ENCODE data around the gene ASAP3. TPM values are rescaled to one million over a fixed set of nuclear protein-coding genes. Genes with fewer than 3 reads are reported as not detected.

Gene ASAP3
- total and polyA plus RNA-seq, 2 of the 4 experiments (the other 2 are of a cell fraction): 18.6 to 18.8 TPM

DNA sequence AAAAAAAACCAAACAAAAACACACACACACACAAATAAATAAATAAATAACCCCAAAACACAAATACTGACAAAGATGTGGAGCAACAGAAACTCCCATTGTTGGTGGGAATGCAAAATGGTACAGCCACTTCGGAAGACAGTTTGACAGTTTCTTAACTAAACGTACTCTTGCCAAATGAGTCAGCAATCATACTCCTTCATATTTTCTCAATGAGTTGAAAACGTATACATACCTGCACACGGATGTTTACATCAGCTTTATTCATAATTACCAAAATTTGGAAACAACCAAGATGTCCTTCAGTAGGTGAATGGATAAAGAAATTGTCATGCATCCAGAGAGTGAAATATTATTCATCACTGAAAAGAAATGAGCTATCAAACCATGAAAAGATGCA lies 23.5 kb downstream of the ASAP3 start:
- Histone ChIP-seq H2BK5ac (ENCODE audit: low read depth, low read length, poor library complexity, severe bottlenecking) (no peak overlapping the region), H2BK15ac (ENCODE audit: low read depth, low read length) (no peak overlapping the region), H3K18ac (ENCODE audit: low read depth, low read length) (no peak overlapping the region), H4K20me1 (ENCODE audit: insufficient read depth, low read length) (peaks cover 9% of the 10 kb centered on the region; the same call in 1 of the 2 replicates), H2BK20ac (ENCODE audit: low read depth, low read length) (no peak overlapping the region), H3K4me2 (ENCODE audit: low read depth, low read length) (no peak overlapping the region), H3K56ac (ENCODE audit: extremely low read depth, insufficient read depth, low read length) (no peak overlapping the region), H2BK120ac (ENCODE audit: low read depth, low read length) (no peak overlapping the region), H3K14ac (replicated peaks; ENCODE audit: low read depth, low read length) (no peak overlapping the region), H2AK5ac (ENCODE audit: low read depth, low read length) (no peak overlapping the region), H4K91ac (ENCODE audit: insufficient read depth, low read depth, low read length) (no peak overlapping the region), H3K9me1 (ENCODE audit: insufficient read depth, low read length) (peaks cover 7% of the 10 kb centered on the region), H3K79me1 (ENCODE audit: low read depth in 1 of 2, low read length in 2 of 2) (peaks cover 3 to 36% of the 10 kb centered on the region in 2 experiments), H3K9ac (ENCODE audit: low read depth, low read length) (no peak overlapping the region), H3K23ac (ENCODE audit: low read depth, low read length) (no peak overlapping the region), H4K8ac (ENCODE audit: low read depth in 2 of 2, low read length in 2 of 2) (no peak overlapping the region), H2AK9ac (replicated peaks; ENCODE audit: low read depth, low read length, poor library complexity) (no peak overlapping the region), H3K36me3 (ENCODE audit: control insufficient read depth, insufficient read depth, low read length) (peaks cover 3% of the 10 kb centered on the region; the same call in 1 of the 2 replicates), H3K4me3 (ENCODE audit: insufficient read depth, low read depth, low read length) (no peak overlapping the region), H3K9me3 (ENCODE audit: control insufficient read depth, insufficient read depth, low read length) (no peaks in the 10 kb centered on the region), H3K27me3 (ENCODE audit: control insufficient read depth, insufficient read depth, low read length) (no peaks in the 10 kb centered on the region), H3K27ac (ENCODE audit: insufficient read depth, low read length) (no peak overlapping the region), H3K4ac (ENCODE audit: low read depth, low read length) (no peak overlapping the region), H4K5ac (ENCODE audit: low read depth, low read length) (no peak overlapping the region), H2AFZ (replicated peaks; ENCODE audit: low read length, poor library complexity) (no peak overlapping the region), H3K4me1 (ENCODE audit: control insufficient read depth, insufficient read depth, low read length) (no peaks in the 10 kb centered on the region)
- dilution Hi-C loops (cut with HindIII; ENCODE audit: low sequenced_read_pairs, unreplicated experiment): no loop called here
- ChIA-PET CTCF (no interaction called here), POLR2A (ENCODE audit: unreplicated experiment) (no interaction called here)
- BruUV-seq (replicated peaks): no TSS peak
- no CpG with 5 or more reads among the region's 4 CpGs for WGBS, 2 experiments (ENCODE audit: extremely low coverage in 2 of 2, insufficient read length in 1 of 2)
- DNase-seq: no peak
- no peak for TF ChIP-seq MAZ (IDR thresholded peaks at IDR 0.05; ENCODE audit: borderline replicate concordance, low read depth, low read length)
- TF ChIP-seq POLR2A (IDR thresholded peaks at IDR 0.05; ENCODE audit: low read depth, low read length): no peak
- no peak for TF ChIP-seq RAD21 (IDR thresholded peaks at IDR 0.05; ENCODE audit: low read length)
- TF ChIP-seq, protein P1, sequence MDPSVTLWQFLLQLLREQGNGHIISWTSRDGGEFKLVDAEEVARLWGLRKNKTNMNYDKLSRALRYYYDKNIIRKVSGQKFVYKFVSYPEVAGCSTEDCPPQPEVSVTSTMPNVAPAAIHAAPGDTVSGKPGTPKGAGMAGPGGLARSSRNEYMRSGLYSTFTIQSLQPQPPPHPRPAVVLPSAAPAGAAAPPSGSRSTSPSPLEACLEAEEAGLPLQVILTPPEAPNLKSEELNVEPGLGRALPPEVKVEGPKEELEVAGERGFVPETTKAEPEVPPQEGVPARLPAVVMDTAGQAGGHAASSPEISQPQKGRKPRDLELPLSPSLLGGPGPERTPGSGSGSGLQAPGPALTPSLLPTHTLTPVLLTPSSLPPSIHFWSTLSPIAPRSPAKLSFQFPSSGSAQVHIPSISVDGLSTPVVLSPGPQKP (IDR thresholded peaks at IDR 0.05; ENCODE audit: borderline replicate concordance, low read depth, low read length): no peak
- no peak for TF ChIP-seq MAFK (IDR thresholded peaks at IDR 0.05; ENCODE audit: low read depth, low read length)
- no peak for TF ChIP-seq RCOR1 (IDR thresholded peaks at IDR 0.05; ENCODE audit: insufficient replicate concordance, low read length)
- no peak for TF ChIP-seq SMC3 (IDR thresholded peaks at IDR 0.05; ENCODE audit: low read depth, low read length)
- no peak for TF ChIP-seq FOS (IDR thresholded peaks at IDR 0.05; ENCODE audit: low read depth, low read length)
- TF ChIP-seq, protein P2, sequence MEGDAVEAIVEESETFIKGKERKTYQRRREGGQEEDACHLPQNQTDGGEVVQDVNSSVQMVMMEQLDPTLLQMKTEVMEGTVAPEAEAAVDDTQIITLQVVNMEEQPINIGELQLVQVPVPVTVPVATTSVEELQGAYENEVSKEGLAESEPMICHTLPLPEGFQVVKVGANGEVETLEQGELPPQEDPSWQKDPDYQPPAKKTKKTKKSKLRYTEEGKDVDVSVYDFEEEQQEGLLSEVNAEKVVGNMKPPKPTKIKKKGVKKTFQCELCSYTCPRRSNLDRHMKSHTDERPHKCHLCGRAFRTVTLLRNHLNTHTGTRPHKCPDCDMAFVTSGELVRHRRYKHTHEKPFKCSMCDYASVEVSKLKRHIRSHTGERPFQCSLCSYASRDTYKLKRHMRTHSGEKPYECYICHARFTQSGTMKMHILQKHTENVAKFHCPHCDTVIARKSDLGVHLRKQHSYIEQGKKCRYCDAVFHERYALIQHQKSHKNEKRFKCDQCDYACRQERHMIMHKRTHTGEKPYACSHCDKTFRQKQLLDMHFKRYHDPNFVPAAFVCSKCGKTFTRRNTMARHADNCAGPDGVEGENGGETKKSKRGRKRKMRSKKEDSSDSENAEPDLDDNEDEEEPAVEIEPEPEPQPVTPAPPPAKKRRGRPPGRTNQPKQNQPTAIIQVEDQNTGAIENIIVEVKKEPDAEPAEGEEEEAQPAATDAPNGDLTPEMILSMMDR (conservative IDR thresholded peaks at IDR 0.05; ENCODE audit: low read depth, low read length): no peak
- TF ChIP-seq NFE2L2 (IDR thresholded peaks at IDR 0.05; ENCODE audit: low read depth, low read length): no peak
- TF ChIP-seq CEBPB (IDR thresholded peaks at IDR 0.05; ENCODE audit: low read depth, low read length): no peak
- TF ChIP-seq, protein P3, sequence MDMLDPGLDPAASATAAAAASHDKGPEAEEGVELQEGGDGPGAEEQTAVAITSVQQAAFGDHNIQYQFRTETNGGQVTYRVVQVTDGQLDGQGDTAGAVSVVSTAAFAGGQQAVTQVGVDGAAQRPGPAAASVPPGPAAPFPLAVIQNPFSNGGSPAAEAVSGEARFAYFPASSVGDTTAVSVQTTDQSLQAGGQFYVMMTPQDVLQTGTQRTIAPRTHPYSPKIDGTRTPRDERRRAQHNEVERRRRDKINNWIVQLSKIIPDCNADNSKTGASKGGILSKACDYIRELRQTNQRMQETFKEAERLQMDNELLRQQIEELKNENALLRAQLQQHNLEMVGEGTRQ (IDR thresholded peaks at IDR 0.05; ENCODE audit: low read depth, low read length): no peak
- no peak for ATAC-seq (ENCODE audit: low read depth)
- in situ Hi-C loops (cut with MboI; ENCODE audit: low sequenced_read_pairs): no loop called here
- intact Hi-C loops (cut with micrococcal nuclease): no loop called here
